Raji (cell line): Measurements from ENCODE around the gene PMP22.

Source experiments
- POLR2A ChIP-seq: IDR thresholded peaks from 2 replicates; pipeline ENCODE4 v1.6.1; 2011; ENCODE audit warnings: low read depth, low read length, control low read depth; ENCODE audit not compliant: insufficient read depth

Gene PMP22

DNA sequence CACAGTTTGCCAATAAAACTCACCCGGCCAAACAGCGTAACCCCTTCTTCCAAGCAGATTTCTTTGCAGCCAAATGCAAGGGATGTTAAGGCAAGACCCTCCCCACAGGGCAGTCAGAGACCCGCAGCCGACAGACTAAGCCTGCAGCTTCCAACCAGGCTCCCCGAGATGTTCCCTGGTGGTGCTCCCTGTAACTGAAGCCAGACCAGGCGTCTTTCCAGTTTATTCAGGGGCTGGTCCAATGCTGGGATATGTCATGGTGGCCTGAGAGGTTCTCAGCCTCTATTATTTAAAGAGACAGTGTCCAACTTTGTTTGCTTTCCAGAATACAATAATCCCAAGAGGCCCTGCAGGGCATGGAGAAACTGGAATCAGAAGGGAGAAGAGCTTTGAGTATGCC lies at the start of gene PMP22:
TSS of gene PMP22 (minus strand) at position 196 of the 400 bp plus-strand sequence. CDS start 4,599 bp downstream, outside the sequence.
- TF ChIP-seq POLR2A: no peak

DNA sequence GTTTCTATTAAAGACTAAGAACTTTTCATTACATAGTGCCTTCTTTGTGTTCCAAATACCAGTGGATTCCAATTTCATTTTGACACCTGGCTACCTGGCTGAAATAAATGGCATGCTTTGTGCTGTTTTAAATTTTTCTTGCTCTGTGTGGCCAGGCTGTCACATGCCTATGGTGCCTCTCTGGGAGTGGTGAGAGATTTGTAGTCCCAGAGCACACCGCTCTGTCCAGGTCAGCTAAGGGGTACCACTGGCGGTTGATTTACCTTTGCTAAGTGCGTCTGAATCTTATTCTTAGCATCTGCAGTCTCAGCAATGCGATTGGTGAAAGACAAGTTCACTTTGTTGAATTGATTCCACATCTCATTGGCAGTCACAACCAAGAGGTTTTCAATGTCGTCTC lies 46.9 kb upstream of the PMP22 start:
- TF ChIP-seq POLR2A: no peak

DNA sequence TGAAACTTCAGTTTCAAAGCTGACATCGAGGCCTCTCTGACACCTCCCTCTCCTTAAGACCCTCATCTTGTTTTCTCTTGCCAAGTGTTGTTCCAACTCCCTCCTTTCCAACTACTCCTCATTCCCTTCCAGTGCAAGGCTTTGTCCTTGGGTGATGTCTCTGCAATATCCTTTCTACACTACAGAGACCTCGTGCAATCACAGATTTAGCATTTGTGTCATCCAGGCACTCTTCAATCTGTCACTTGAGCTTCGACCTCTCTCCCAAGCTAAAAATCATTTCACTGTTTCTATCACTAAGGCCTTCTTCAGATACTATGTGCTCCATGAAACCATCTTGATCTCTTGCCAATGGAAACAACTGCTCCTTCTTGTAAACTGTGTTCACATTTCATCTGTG lies 44.7 kb upstream of the PMP22 start:
- TF ChIP-seq POLR2A: no peak

DNA sequence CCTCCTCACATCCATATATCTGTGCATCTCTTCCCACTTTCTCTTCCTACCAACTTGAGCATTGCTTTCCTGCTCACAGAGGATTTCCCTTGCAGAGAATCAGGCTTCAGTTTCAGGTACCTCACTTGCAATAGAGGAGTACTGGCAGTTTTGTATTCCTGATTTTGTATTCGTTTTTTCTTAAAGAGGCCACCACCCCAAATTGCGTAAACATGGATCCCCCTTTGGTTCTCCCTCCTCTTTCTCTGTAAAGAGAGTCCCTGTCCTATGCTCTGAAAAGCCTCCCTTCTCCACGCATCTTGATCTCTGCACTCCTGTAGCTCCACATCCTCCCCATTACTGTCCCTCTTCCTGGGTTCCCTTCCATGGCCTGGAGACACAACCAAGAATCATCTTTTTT lies 44.1 kb upstream of the PMP22 start:
- no peak for TF ChIP-seq POLR2A

DNA sequence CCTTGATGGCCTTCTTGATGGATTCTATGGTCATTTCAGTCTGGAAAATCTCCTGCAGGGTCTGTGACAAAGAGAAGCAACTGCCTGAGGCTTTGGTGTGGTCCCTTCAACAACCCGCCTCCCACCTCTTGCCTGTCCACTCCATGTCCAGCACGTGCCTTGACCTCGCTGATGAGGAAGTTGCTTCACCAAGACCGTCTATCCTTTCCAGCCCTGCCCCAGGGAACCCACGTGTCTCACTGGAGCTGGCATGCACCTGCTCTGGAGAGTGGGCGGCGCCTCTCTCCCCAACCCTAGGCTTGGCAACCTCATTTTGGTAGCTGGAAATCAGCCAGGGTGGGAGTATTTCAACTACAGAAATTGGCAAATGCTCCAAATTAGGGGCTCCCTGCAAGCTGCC lies 43.6 kb upstream of the PMP22 start:
- TF ChIP-seq POLR2A: no peak

DNA sequence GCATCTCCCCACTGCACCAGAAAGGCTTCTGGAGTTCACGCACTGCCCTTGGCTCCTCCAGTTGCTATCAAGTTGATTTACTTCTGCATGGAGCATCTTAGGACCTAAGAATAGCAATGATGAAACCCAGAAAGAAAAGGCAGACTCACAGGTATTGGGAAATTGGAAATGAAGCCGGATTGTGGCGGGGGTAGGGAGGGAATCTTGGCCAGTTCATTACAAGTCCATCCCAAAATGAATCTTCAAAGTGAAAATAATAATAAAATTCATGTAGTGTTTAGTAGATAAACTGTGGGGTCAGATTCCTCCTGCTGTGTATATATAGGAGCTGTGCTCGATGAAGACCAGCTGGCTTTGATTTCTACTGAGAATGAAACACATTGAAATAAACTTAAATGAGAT lies 42.6 kb upstream of the PMP22 start:
- no peak for TF ChIP-seq POLR2A

DNA sequence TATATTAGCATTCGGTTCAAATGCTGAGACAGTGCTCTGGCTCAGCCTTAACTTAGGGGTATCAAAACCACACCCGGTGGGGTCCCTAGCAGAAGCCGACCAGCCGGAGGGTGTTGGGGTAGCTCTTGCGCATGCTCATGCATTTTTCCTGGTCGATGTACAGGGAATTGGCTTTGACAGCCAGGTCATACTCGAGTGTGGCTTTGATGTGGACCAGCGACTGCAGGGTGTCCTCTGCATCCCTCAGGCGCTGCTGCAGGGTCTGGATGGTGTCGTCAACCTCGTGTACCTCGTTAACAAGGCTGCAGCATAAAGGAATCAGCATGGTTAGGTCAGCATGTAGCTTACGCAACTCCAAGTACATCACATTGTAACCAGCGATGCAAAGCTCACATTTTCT lies 38.7 kb upstream of the PMP22 start:
- no peak for TF ChIP-seq POLR2A

DNA sequence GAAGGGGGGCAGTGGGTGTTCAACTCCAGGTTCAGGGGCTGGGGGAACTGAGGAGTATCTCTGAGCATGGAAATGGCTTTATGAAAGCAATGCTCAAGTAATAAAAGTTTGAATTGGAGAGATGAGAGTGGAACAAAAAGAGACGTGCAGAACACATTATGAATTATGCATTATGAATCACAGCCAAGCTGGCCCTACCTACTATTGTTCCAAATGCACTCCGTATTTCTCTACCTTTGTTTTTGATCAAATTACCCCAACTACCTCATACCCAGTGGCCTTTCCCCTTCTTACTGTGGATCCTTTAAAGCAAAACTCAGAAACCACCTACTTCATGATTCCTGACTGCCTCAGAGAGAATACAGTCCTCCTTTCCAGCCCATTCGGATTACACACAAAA lies 38.1 kb upstream of the PMP22 start:
- TF ChIP-seq POLR2A: no peak

DNA sequence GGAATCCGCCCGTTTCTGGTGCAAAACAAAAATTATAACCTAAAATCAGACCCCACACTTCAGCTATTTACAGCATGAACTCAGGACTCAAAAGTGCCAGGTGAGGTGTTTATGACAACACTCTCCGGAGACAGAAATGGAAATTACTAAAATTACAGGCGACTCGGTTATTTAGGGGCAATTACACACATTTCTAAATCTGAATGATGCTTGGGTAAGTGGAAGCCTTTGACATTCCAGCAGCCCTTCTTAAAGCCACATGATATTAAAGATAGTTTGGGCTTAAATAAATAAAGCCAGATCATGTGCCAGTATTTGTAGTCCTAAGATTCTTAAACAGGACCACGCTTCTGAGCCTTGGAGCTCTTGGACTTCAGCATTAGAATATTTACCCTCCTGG lies 36.7 kb upstream of the PMP22 start:
- no peak for TF ChIP-seq POLR2A

DNA sequence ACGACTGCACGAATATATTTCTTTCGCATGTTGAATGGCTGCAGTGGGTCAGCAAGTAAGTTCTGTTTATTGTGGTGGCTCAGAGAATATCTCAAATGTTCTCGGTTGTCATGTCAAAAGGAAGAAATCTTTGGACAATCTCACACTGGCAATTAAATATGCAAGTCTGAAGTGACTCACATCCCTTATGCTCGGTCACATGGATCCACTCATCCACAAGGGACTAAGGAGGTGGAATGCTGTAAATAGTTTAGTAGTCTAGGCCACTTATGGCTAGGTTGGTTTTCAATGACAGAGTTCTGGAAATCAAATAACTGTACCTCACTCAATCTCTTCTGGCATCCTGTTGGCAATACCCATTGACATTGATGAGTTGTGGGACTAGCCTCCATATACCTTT lies 33.0 kb upstream of the PMP22 start:
- no peak for TF ChIP-seq POLR2A

DNA sequence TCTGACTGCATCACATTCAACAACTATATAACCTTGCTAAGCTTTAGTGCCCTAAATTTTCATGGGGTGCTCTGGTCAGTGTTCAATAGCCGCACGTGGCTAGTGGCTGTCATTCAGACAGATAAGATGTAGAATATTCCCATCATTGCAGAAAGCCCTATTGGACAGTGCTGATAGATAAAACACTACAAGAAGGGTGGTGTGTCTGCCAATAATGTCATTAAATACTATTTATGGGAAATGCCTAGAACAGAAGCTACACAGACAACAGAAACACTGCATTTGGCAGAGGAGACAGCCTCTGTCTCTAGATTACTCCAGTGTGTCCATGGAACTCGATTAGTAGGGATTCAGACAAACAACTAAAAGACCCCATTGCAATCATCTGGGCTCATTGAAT lies 28.4 kb upstream of the PMP22 start:
- no peak for TF ChIP-seq POLR2A

DNA sequence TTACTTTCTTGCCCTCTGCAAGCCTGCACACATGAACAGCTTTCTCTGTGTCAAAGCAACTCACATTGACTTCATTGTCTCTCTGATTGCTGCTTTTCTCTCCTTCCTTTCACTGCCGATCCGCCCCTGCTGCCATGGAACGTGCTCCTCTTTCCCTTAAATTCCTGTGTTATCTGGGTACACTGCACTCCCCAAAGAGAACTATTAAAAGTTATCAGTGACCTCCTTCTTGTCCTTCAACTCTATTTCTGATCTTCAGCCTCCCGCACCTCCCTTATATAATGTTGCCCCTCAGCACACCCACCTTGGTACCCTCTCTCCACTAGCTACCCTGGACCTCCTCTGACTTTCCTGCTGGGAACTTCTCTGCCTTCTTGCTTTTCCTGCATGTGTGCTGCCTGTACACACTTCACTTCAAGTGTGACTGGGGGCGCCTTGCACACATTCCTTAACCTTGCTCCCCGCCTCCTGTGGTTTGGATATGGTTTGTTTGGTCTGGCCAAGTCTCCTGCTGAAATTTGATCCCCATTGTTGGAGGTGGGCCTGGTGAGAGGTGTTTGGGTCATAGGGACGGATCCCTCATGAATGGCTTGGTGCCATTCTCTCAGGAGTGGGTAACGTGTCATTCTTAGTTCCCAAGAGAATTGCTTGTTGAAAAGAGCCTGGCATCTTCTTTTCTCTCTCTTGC lies 26.7 kb upstream of the PMP22 start:
- TF ChIP-seq POLR2A: no peak

DNA sequence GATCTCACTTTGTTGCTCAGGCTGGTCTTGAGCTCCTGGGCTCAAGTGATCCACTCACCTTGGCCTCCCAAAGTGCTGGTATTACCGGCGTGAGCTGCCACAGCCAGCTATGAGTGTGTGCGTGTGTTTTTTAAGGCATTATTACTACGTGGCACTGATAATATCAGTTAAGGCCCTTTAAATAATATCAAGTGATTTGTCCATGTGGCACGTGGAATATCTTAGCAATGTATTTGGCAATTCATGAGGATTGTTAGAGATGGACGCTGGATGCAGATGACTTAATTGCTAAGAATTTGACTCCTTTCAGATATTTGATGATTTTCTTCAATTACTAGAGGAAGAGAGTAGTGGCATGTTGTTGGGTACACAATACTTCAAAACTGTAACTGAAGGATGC lies 25.5 kb upstream of the PMP22 start:
- TF ChIP-seq POLR2A: no peak

DNA sequence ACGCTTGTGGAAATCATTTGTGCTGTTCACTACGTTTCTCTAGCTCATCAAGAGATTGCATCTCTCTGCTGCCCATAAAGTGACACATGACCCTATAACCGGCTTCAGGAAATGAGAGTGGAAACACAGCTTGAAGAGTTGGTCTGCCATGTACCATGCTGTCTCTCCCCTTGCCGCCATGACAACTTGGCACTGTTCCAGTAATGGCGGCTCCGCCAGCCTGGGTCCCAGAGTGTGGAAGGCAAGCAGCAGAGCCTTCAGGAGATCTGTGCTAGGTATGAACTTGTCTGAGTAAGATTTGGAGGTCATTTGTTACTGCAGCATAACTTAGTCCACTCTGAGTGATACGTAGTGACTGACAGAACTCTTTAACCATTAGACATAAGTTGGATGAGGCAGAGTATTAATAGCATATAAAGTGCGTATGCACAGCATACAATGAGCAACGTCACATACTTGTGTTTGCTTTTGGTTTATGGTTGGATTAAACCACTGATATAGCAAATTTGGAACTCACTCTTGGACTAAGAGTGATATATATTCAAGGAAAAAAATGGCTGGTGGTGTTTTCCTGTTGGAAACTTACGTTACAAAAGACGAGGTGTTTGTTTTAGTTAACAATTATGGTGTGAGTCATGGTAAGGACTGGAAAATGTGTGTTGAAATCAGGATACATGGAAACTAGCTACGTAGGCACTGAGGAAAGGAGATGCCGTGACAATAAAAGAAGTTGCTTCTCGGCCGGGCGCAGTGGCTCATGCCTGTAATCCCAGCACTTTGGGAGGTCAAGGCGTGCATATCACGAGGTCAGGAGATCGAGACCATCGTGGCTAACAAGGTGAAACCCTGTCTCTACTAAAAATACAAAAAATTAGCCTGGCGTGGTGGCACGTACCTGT lies 24.4 kb upstream of the PMP22 start:
- TF ChIP-seq POLR2A: no peak

DNA sequence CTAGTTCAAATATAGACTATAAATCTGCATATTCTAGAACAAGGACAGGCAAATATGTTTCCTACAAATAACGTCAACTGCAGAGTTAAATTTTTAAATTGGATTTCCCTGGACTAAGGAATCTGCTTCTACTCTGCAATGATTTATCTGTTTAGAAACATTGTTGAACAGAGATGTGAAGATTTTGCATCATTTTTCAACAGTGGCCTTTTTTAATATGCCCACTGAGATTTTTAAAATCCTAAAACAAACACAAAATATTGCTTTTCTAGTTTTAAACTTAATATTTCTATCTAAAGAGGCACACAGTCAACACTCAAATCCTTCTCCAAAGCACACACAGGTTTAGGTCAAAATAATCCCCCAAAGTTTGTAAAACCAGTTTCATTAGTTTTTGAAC lies 23.7 kb upstream of the PMP22 start:
- no peak for TF ChIP-seq POLR2A

DNA sequence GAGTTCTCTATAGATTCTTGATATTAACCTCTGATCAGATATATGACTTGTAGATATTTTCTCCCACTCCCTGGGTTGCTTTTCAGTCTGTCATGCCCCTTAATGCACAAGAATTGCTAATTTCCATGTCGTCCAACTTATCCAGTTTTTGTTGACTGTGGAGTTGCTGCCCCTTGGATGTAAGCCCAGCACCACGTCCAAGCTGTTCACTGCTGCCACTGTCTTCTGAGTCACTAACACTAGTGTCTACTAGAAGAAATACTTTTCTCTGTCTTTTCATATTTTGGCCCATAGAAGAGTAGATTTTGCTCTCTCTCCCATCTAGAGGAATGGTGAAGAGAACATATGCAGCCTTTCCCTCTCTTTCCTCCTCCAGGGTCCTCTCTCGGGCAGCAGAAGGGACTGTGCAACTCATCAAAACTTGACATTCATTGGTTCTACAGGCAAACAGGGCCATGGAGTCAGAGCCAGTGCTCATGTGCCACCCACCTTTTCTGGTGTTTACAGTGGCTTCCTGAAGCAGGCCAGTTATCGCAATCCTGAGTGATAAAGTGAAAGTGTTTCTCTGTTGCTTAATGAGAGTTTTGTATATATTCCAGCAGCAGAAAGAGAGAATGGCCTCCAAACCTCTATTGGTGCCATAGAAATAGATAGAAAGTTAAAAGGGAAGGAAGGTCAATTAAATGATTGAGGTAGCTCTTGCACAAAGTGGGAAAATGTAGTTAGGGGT lies 22.6 kb upstream of the PMP22 start:
- no peak for TF ChIP-seq POLR2A
